HG03045 (cell line): ENCODE results near the gene PCBP4.
A peak's percentile ranks its signal among the peaks of the same experiment; 100 is the strongest.

Experiments used
- ATAC-seq: cut with Tn5 transposase; IDR thresholded peaks from one replicate; pipeline ENCODE4 v1.9.1; 2021; ENCODE audit warnings: mild to moderate bottlenecking, moderate library complexity; ENCODE audit not compliant: unreplicated experiment

PCBP4 gene

GRCh38 chr3:51974277-51974962 is 7.2 kb upstream of the PCBP4 start:
- peak; percentile 10 for ATAC-seq

- no peak for ATAC-seq
These were observed 4.1 kb upstream of the PCBP4 start for GRCh38 chr3:51971350-51971749.

- ATAC-seq = no peak
These were observed 3.5 kb upstream of the PCBP4 start for GRCh38 chr3:51970606-51971300.

- ATAC-seq = no peak
These were observed 2.6 kb upstream of the PCBP4 start for GRCh38 chr3:51969841-51970240.

- ATAC-seq = no peak
These were observed 1.8 kb upstream of the PCBP4 start for GRCh38 chr3:51968883-51969678.

GRCh38 chr3:51968170-51968775 is 1.0 kb upstream of the PCBP4 start:
- no peak for ATAC-seq

- ATAC-seq = no peak
These were observed 301 bp downstream of the PCBP4 start for GRCh38 chr3:51966922-51967383.

GRCh38 chr3:51966486-51966885 is 768 bp downstream of the PCBP4 start:
- no peak for ATAC-seq

GRCh38 chr3:51966016-51966415 is 1.2 kb downstream of the PCBP4 start:
- no peak for ATAC-seq

GRCh38 chr3:51964521-51964920 is 2.7 kb downstream of the PCBP4 start:
- ATAC-seq = no peak

- ATAC-seq = no peak
These were observed 3.3 kb downstream of the PCBP4 start for GRCh38 chr3:51963951-51964451.

GRCh38 chr3:51962854-51963530 is 4.3 kb downstream of the PCBP4 start:
- ATAC-seq = no peak

- ATAC-seq = no peak
These were observed 5.4 kb downstream of the PCBP4 start for GRCh38 chr3:51961602-51962569.

GRCh38 chr3:51961011-51961410 is 6.2 kb downstream of the PCBP4 start:
- ATAC-seq = no peak

- no peak for ATAC-seq
These were observed 6.9 kb downstream of the PCBP4 start for GRCh38 chr3:51960386-51960785.

- ATAC-seq = no peak
These were observed 7.6 kb downstream of the PCBP4 start for GRCh38 chr3:51959651-51960050.

- no peak for ATAC-seq
These were observed 8.4 kb downstream of the PCBP4 start for GRCh38 chr3:51958603-51959521.

- no peak for ATAC-seq
These were observed 9.6 kb downstream of the PCBP4 start for GRCh38 chr3:51957520-51958205.
